GM06990 (cell line): ENCODE data around the gene LMNTD1.

Experiments used
- DNase-seq: peaks from one replicate; pipeline ENCODE4 v3.0.0-alpha.2; 2011; ENCODE audit not compliant: insufficient read length; ENCODE audit errors: extremely low read depth
- H3K27me3 ChIP-seq: replicated peaks from 2 replicates; pipeline ENCODE4 v1.6.0; 2011; ENCODE audit warnings: low read length; ENCODE audit not compliant: control insufficient read depth, insufficient read depth
- H3K36me3 ChIP-seq: 2 replicates; pipeline ENCODE4 v1.5.1; 2011; ENCODE audit warnings: low read length; ENCODE audit not compliant: control insufficient read depth, insufficient read depth
- H3K4me3 ChIP-seq: replicated peaks from 2 replicates; pipeline ENCODE4 v1.5.1; 2011; ENCODE audit warnings: low read depth, mild to moderate bottlenecking, control low read depth, low read length
- TF ChIP-seq, protein P1 (sequence below): IDR thresholded peaks from 2 replicates; pipeline ENCODE4 v1.5.1; 2011; ENCODE audit warnings: low read length, control low read depth, mild to moderate bottlenecking, inconsistent platforms; ENCODE audit not compliant: insufficient read depth, poor library complexity, severe bottlenecking

LMNTD1 gene

DNA sequence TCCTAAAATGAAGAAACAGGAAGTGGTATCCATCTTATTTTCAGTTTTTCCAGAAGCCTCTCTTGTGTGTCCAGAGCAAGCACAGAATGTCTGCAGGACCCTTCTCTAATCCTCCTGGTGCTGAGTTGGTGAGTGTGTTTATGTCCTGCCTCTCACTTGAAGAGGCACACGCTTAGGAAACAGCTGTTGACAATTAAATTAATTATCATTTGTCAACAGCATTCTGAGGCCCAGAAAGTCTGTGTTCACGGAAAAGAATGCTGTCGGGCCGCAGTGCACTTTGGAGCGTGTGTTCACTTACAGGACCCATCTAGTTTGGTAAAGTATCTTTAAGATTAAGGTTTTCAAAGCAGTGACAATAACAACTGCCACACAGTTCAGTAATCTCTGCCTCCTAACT, 70.5 kb downstream of the LMNTD1 start:
- H3K27me3 ChIP-seq, result no peaks in the 10 kb centered on the region
- DNase-seq, result no peak
- H3K36me3 ChIP-seq, result no peaks in the 10 kb centered on the region
- no peak overlapping the region for H3K4me3 ChIP-seq
- TF ChIP-seq, protein P1, sequence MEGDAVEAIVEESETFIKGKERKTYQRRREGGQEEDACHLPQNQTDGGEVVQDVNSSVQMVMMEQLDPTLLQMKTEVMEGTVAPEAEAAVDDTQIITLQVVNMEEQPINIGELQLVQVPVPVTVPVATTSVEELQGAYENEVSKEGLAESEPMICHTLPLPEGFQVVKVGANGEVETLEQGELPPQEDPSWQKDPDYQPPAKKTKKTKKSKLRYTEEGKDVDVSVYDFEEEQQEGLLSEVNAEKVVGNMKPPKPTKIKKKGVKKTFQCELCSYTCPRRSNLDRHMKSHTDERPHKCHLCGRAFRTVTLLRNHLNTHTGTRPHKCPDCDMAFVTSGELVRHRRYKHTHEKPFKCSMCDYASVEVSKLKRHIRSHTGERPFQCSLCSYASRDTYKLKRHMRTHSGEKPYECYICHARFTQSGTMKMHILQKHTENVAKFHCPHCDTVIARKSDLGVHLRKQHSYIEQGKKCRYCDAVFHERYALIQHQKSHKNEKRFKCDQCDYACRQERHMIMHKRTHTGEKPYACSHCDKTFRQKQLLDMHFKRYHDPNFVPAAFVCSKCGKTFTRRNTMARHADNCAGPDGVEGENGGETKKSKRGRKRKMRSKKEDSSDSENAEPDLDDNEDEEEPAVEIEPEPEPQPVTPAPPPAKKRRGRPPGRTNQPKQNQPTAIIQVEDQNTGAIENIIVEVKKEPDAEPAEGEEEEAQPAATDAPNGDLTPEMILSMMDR, result no peak

- TF ChIP-seq, protein P1, result no peak
- H3K27me3 ChIP-seq, result no peaks in the 10 kb centered on the region
- no peak for DNase-seq
- H3K36me3 ChIP-seq, result no peaks in the 10 kb centered on the region
- no peak overlapping the region for H3K4me3 ChIP-seq
Measured at GRCh38 chr12:25480145-25480544, 72.9 kb downstream of the LMNTD1 start.

DNA sequence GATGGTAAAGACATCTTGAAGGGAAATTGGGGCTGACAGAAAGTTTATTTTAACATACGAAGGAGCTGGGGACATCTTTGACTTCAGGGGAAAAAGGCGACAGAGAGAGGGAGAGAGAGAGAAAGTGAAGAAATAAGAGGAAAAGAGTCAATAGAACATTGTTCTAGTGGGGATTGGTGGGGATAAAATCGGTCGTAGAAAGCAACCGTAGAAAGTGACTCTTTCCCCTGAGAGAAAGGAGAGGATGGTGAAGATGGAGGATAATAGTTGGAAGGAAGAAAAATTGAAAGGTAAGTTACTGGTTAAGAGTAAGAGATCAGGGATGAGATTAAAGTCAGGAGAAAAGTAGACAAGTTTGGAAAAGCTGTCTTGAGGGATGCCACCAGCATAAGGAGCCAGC, 75.9 kb downstream of the LMNTD1 start:
- TF ChIP-seq, protein P1, result no peak
- Histone ChIP-seq H3K27me3 (no peaks in the 10 kb centered on the region), H3K4me3 (no peak overlapping the region), H3K36me3 (no peaks in the 10 kb centered on the region)
- no peak for DNase-seq

- TF ChIP-seq, protein P1, result no peak
- no peak overlapping the region for H3K4me3 ChIP-seq
- DNase-seq, result no peak
- no peaks in the 10 kb centered on the region; the same call in 1 of the 2 replicates for H3K27me3 ChIP-seq
- no peaks in the 10 kb centered on the region for H3K36me3 ChIP-seq
Measured at GRCh38 chr12:25472453-25472852, 80.6 kb downstream of the LMNTD1 start.

- no peak overlapping the region for H3K4me3 ChIP-seq
- H3K36me3 ChIP-seq, result no peaks in the 10 kb centered on the region
- H3K27me3 ChIP-seq, result no peaks in the 10 kb centered on the region; the same call in 1 of the 2 replicates
- no peak for DNase-seq
- TF ChIP-seq, protein P1, result no peak
Measured at GRCh38 chr12:25469861-25470260, 83.2 kb downstream of the LMNTD1 start.

GRCh38 chr12:25469368-25469767, 83.7 kb downstream of the LMNTD1 start:
- TF ChIP-seq, protein P1, result no peak
- no peak for DNase-seq
- H3K36me3 ChIP-seq, result no peaks in the 10 kb centered on the region

More at GRCh38 chr12:25469368-25469767, 83.7 kb downstream of the LMNTD1 start:
- Histone ChIP-seq H3K4me3 (no peak overlapping the region), H3K27me3 (no peaks in the 10 kb centered on the region; the same call in 1 of the 2 replicates)
